Thyroid gland (tissue), 4 donors: ENCODE measurements around the gene TNNC2. TPM values are rescaled to one million over a fixed set of nuclear protein-coding genes. Genes with fewer than 3 reads are reported as not detected.
A peak's percentile ranks its signal among the peaks of the same experiment; 100 is the strongest.

Source experiments
- DNase-seq, 2 donors: peaks; one replicate each; pipeline ENCODE4 v3.0.0-alpha.2; 2019
- H3K27ac ChIP-seq, 3 donors: fragments of 200-600 bp; sonication (generic); 1 replicate in 2 of 3; 2 replicates in 1 of 3; pipeline ENCODE4 v1.5.1; 2016 to 2019; ENCODE audit warnings: mild to moderate bottlenecking in 1 of 3, moderate library complexity in 1 of 3
- H3K27me3 ChIP-seq: fragments of 200-600 bp; sonication (generic); one replicate; pipeline ENCODE4 v1.5.1; 2019
- H3K36me3 ChIP-seq, 2 donors: fragments of 200-600 bp; sonication (generic); one replicate each; pipeline ENCODE4 v1.5.1; 2016 to 2019
- H3K4me1 ChIP-seq, 2 donors: fragments of 200-600 bp; sonication (generic); one replicate each; pipeline ENCODE4 v1.5.1; 2017 to 2019
- H3K4me3 ChIP-seq, 3 donors: fragments of 200-600 bp; sonication (generic); replicated peaks in 1 of 3; 1 replicate in 2 of 3; 2 replicates in 1 of 3; pipeline ENCODE4 v1.5.1; 2016; ENCODE audit warnings: mild to moderate bottlenecking in 1 of 3
- H3K9me3 ChIP-seq: fragments of 200-600 bp; sonication (generic); one replicate; pipeline ENCODE4 v1.5.1; 2017
- POLR2A ChIP-seq, 2 donors: fragments of 450-650 bp; IDR thresholded peaks; one replicate each; pipeline ENCODE4 v1.6.1; 2017; ENCODE audit warnings: antibody characterized with exemption in 2 of 2, mild to moderate bottlenecking in 2 of 2, moderate library complexity in 1 of 2
- WGBS, 2 donors: methylation state at CpG; one replicate each; pipeline ENCODE4 v1.1.5; 2017; 5-methylcytosine and 5-hydroxymethylcytosine counted together
- intact Hi-C: fragments of 100-400 bp; cut with DNase I; formaldehyde crosslinking; loops from one replicate; pipeline ENCODE4 v1.15.1; 2023
- total RNA-seq, 4 donors: library from RNA; depleted of rRNA; stranded (reverse); fragments of >200 nt; gene quantifications; one replicate each; pipeline ENCODE4 v1.2.3, GENCODE V29; 2016
- TF ChIP-seq, protein P1 (sequence below), 6 experiments: fragments of 200-600 bp in 3 of 6; fragments of 450-650 bp in 3 of 6; sonication (generic) in 3 of 6; IDR thresholded peaks; one replicate each; pipeline ENCODE4 v1.5.1; 2016 to 2019; ENCODE audit warnings: antibody characterized with exemption in 6 of 6, mild to moderate bottlenecking in 2 of 6, inconsistent platforms in 1 of 6, moderate library complexity in 1 of 6

The TNNC2 gene
- total RNA-seq, 4 donors from 2014 or later, result 1.4 TPM; not detected in 3

DNA sequence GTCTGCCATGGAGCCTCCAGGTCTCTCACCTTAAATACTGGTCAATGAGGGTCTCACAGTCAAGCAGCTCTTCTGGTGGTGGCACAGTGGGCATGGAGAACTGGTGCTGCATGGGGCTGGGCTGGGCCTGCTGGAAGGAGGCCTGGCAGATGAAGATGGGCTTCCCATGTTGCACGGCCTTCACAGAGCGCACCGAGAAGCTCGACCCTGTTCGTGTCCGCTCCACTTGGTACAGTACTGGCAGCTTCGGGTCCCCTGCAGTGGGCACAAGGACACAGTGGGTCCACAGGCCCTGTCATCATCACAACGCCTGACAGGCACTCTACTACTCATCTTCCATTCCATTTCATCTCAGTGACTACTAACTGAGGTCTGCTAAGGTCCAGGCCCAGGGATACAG lies 21.3 kb upstream of the TNNC2 start:
- peaks cover 0 to 6% of the 10 kb centered on the region in 2 donors for H3K4me1 ChIP-seq
- H3K4me3 ChIP-seq, result no peak overlapping the region
- H3K27ac ChIP-seq, result no peak overlapping the region
- no peak for DNase-seq
- no peaks in the 10 kb centered on the region for H3K27me3 ChIP-seq
- 90 to 98% methylated on average over 8 of the region's 8 CpGs for WGBS, 2 donors
- intact Hi-C loops, result no loop called here
- no peak for TF ChIP-seq POLR2A (IDR thresholded peaks at IDR 0.05)
- TF ChIP-seq, protein P1, sequence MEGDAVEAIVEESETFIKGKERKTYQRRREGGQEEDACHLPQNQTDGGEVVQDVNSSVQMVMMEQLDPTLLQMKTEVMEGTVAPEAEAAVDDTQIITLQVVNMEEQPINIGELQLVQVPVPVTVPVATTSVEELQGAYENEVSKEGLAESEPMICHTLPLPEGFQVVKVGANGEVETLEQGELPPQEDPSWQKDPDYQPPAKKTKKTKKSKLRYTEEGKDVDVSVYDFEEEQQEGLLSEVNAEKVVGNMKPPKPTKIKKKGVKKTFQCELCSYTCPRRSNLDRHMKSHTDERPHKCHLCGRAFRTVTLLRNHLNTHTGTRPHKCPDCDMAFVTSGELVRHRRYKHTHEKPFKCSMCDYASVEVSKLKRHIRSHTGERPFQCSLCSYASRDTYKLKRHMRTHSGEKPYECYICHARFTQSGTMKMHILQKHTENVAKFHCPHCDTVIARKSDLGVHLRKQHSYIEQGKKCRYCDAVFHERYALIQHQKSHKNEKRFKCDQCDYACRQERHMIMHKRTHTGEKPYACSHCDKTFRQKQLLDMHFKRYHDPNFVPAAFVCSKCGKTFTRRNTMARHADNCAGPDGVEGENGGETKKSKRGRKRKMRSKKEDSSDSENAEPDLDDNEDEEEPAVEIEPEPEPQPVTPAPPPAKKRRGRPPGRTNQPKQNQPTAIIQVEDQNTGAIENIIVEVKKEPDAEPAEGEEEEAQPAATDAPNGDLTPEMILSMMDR (IDR thresholded peaks at IDR 0.05), result no peak
- H3K36me3 ChIP-seq, result peaks cover 19 to 42% of the 10 kb centered on the region in 2 donors
- no peaks in the 10 kb centered on the region for H3K9me3 ChIP-seq

DNA sequence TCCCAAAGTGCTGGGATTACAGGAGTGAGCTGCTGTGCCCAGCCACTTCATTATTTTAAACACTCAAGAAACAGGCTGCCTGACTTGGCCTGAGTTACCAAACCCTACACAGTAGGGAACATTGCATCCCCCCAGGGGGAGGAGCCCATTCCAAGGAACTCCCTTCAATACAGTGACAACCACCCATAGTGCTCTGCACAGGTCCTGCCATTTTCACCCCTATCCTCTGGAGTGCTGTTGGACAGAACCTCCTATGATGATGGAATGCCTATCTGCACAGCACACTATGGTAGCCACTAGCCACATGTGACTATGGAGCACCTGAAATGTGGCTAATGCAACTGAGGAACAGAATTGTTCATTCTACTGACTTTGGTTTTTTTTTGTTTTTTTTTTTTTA lies 18.3 kb upstream of the TNNC2 start:
- Histone ChIP-seq H3K4me3 (no peak overlapping the region), H3K27ac (no peak overlapping the region), H3K9me3 (no peaks in the 10 kb centered on the region), H3K27me3 (no peaks in the 10 kb centered on the region), H3K4me1 (peaks cover 15 to 25% of the 10 kb centered on the region in 2 donors), H3K36me3 (peaks cover 31 to 55% of the 10 kb centered on the region in 2 donors)
- intact Hi-C loops, result no loop called here
- DNase-seq, result no peak
- TF ChIP-seq POLR2A (IDR thresholded peaks at IDR 0.05), result no peak
- TF ChIP-seq, protein P1 (IDR thresholded peaks at IDR 0.05), result no peak

DNA sequence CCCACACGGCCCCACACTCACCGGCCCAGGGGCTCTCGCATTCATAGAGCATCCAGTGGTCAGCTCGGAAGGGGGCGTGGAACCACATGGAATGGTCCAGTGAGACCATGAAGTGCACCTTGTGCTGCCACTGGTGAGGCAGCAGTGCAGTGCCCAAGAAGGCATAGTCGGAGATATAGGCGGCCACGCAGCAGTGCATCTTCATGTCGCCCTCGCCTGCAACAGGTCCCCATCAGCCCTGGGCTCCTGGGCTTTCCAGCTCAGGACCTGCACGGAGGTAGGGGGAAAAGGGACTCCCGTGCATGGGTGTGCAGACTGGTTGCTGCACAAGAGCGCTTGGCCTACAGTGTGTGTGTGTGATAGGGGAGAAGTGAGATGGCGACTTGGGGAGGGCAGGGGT lies 16.4 kb upstream of the TNNC2 start:
- H3K27ac ChIP-seq, result peak overlapping the region in 1 of 3 donors; percentile 59
- H3K9me3 ChIP-seq, result no peaks in the 10 kb centered on the region
- no peak for DNase-seq
- WGBS, 2 donors, result 96% methylated on average over 13 to 14 of the region's 14 CpGs
- H3K36me3 ChIP-seq, result peaks cover 34 to 54% of the 10 kb centered on the region in 2 donors
- H3K4me3 ChIP-seq, result no peak overlapping the region
- no peaks in the 10 kb centered on the region for H3K27me3 ChIP-seq
- intact Hi-C loops, result no loop called here
- no peak for TF ChIP-seq POLR2A (IDR thresholded peaks at IDR 0.05)
- TF ChIP-seq, protein P1 (IDR thresholded peaks at IDR 0.05), result no peak
- peaks cover 15 to 25% of the 10 kb centered on the region in 2 donors for H3K4me1 ChIP-seq

DNA sequence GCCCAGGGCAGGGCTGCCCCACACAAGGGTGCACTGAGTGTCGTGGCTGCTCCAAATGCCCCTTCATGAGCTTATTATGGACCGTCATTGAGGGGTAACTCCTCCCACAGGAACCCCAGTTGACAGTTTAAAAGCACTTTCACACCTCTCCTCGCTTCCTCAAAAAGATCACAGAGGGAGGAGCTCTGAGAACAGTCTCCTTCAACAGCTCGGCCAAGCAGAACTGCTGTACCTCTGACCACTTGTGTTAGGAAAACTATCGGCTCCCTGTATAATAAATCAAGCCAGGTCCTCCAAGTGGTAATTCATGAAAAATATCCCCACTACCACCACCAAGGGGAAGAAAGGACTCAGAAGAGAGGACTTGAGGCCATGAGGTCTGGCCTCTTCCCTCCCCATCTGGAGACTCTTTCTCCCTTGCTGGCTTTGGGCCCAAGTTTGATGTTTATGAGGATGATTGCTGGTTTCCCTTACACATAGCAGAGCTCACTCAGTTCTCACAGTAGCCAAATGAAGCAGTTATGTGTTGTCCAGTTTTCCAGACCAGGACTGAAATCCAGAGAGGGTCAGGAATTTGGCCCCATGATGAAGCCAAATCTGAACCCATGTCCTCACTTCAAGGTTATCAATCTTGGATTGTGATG lies 15.2 kb upstream of the TNNC2 start:
- no peak overlapping the region for H3K4me3 ChIP-seq
- peaks cover 15 to 25% of the 10 kb centered on the region in 2 donors for H3K4me1 ChIP-seq
- 13 to 16% methylated on average over 5 of the region's 5 CpGs for WGBS, 2 donors
- H3K27ac ChIP-seq, result peak overlapping the region; percentile 45 to 59 (median 47)
- no peaks in the 10 kb centered on the region for H3K9me3 ChIP-seq
- peak; percentile 56 to 58 for DNase-seq
- intact Hi-C loops, result no loop called here
- peaks cover 34 to 44% of the 10 kb centered on the region in 2 donors for H3K36me3 ChIP-seq
- TF ChIP-seq, protein P1 (IDR thresholded peaks at IDR 0.05), result peak in 1 of 6 experiments; percentile 19
- no peak for TF ChIP-seq POLR2A (IDR thresholded peaks at IDR 0.05)
- H3K27me3 ChIP-seq, result no peaks in the 10 kb centered on the region

DNA sequence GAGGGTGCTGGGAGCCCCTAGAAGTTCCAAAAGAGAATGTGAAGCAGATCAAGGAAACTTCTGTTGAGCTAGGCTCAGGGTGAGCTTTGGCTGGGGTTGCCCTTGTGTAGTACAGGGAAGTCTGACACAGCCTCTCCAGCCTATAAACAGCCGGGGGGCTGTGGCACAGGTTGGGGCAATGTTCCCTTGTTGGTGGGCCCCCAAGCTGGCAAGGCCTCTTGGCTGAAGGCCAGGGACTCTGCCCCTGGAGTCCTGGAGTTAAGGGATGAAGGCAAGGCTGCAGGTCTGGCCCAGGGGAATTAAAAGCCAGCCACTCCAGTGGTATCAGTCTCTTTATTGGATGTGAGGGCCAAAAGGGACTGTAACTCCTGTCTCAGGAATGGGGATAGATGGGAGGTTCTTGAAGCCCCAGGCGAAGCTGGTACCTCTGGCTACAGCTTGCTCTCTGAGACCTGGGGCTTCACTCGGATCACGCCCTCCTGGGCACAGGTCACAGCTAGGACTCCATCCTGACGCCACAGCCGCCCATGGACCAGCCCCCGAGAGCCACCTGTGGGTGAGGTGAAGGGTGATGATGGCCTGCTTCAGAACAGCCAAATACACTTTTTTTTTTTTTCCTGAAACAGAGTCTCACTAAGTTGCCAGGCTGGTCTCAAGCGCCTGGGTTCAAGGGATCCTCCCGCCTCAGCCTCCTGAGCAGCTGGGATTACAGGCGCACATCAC lies 14.5 kb upstream of the TNNC2 start:
- intact Hi-C loops, result no loop called here
- Histone ChIP-seq H3K4me1 (peaks cover 15 to 25% of the 10 kb centered on the region in 2 donors), H3K9me3 (no peaks in the 10 kb centered on the region), H3K4me3 (no peak overlapping the region), H3K27ac (peak overlapping the region in 2 of 3 donors; percentile 47 to 59), H3K36me3 (peaks cover 34 to 40% of the 10 kb centered on the region in 2 donors), H3K27me3 (no peaks in the 10 kb centered on the region)
- no peak for TF ChIP-seq POLR2A (IDR thresholded peaks at IDR 0.05)
- TF ChIP-seq, protein P1 (IDR thresholded peaks at IDR 0.05), result no peak
- 82 to 88% methylated on average over 6 of the region's 10 CpGs for WGBS, 2 donors
- no peak for DNase-seq
